ENCODE results near the gene AVEN. TPM values are rescaled to one million over a fixed set of nuclear protein-coding genes. Genes with fewer than 3 reads are reported as not detected.

Gene AVEN
- polyA plus RNA-seq, 1 of the 3 experiments (the other 2 are of a cell fraction), result 7.5 TPM

DNA sequence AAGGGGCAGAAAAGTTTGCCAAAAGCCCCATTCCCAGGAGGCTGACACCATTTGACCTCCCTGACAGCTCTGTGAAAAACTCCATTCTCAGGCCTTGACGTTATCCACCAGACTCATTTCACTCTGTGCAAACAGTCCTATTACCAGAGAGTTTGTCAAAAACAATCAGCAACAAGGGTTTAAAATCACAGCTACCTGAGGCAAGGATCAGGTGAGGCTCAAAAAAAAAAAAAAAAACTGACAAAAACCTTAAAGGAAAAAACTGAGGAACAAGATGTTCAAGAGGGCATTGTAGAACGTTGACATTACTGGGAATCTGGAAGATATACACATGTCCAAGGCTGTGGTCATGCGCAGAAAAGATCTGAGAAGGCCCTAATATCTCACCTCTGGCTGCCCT lies 11.4 kb downstream of the AVEN start:
- TF ChIP-seq RAD21 (IDR thresholded peaks at IDR 0.05; ENCODE audit: low read length) (no peak), ZBTB33 (IDR thresholded peaks at IDR 0.05; ENCODE audit: borderline replicate concordance, low read depth) (no peak), TEAD4 (IDR thresholded peaks at IDR 0.05; ENCODE audit: borderline replicate concordance, insufficient read depth) (no peak), FOXJ3 (CRISPR knock-in tag; IDR thresholded peaks at IDR 0.05) (no peak), SMC3 (IDR thresholded peaks at IDR 0.05; ENCODE audit: low read depth, low read length) (no peak), GATA2 (CRISPR knock-in tag; IDR thresholded peaks at IDR 0.05) (no peak), RXRA (IDR thresholded peaks at IDR 0.05; ENCODE audit: borderline replicate concordance, low read depth) (no peak), MEF2A (IDR thresholded peaks at IDR 0.05; ENCODE audit: borderline replicate concordance, low read depth) (no peak), SIN3A (IDR thresholded peaks at IDR 0.05; ENCODE audit: borderline replicate concordance, low read depth, low read length) (no peak), RCOR1 (IDR thresholded peaks at IDR 0.05; ENCODE audit: low read length) (no peak), ELF1 (IDR thresholded peaks at IDR 0.05) (no peak), FOXM1 (IDR thresholded peaks at IDR 0.05; ENCODE audit: low read depth) (no peak)
- no peaks in the 10 kb centered on the region for H3K36me3 ChIP-seq (replicated peaks in 1 of 2; ENCODE audit: control insufficient read depth in 1 of 2, insufficient read depth in 2 of 2, low read length in 1 of 2)
- no peak overlapping the region for H3K9ac ChIP-seq
- no peak overlapping the region for H3K27ac ChIP-seq (ENCODE audit: low read depth in 2 of 2, low read length in 1 of 2)
- H3K79me2 ChIP-seq (ENCODE audit: insufficient read depth), result peaks cover 18% of the 10 kb centered on the region; the same call in 1 of the 2 replicates
- no peaks in the 10 kb centered on the region for H3K27me3 ChIP-seq (ENCODE audit: insufficient read depth)
- no peak overlapping the region for H3K4me2 ChIP-seq
- no peaks in the 10 kb centered on the region for H3K9me2 ChIP-seq
- no peak overlapping the region for H2AFZ ChIP-seq (ENCODE audit: low read depth)
- no peaks in the 10 kb centered on the region for H3F3A ChIP-seq (replicated peaks; ENCODE audit: insufficient read depth)
- ChIA-PET POLR2A (no interaction called here), CTCF (no interaction called here)
- 63% methylated on average over 3 of the region's 3 CpGs for WGBS (ENCODE audit: low lambda C conversion rate)
- H3K9me3 ChIP-seq, result no peaks in the 10 kb centered on the region
- no peaks in the 10 kb centered on the region for H4K20me1 ChIP-seq (ENCODE audit: insufficient read depth)
- H3K4me3 ChIP-seq (ENCODE audit: low read depth in 2 of 2, low read length in 1 of 2), result no peak overlapping the region
- DNase-seq, result no peak
- H3K4me1 ChIP-seq (ENCODE audit: control insufficient read depth in 1 of 2, insufficient read depth in 2 of 2, low read depth in 1 of 2, low read length in 1 of 2), result no peaks in the 10 kb centered on the region; a peak in 1 of 4 replicates

DNA sequence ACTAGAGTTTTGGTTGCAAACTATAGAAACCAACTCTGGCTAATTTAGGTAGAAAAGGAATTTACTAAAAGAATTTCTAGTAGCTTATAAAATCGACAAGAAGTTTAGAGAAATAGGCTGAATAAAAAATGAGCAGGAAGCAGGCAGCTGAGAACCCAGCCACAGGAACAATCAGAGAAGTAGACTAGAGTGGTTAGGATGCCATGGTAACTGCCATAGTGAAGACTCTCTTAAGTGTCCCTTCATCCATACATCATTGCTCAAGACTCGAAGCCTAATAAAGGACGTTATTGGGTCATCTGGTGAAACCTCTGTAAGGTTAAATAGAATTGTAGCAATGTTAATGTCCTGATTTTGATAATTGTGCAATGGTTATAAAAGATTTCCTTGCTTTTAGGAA lies 13.8 kb downstream of the AVEN start:
- peaks cover 9% of the 10 kb centered on the region; the same call in 1 of the 2 replicates for H3K79me2 ChIP-seq (ENCODE audit: insufficient read depth)
- no peaks in the 10 kb centered on the region for H3K36me3 ChIP-seq (replicated peaks in 1 of 2; ENCODE audit: control insufficient read depth in 1 of 2, insufficient read depth in 2 of 2, low read length in 1 of 2)
- H3F3A ChIP-seq (replicated peaks; ENCODE audit: insufficient read depth), result no peaks in the 10 kb centered on the region
- no peaks in the 10 kb centered on the region for H4K20me1 ChIP-seq (ENCODE audit: insufficient read depth)
- H2AFZ ChIP-seq (ENCODE audit: low read depth), result no peak overlapping the region
- H3K9me2 ChIP-seq, result no peaks in the 10 kb centered on the region
- H3K4me1 ChIP-seq (ENCODE audit: control insufficient read depth in 1 of 2, insufficient read depth in 2 of 2, low read depth in 1 of 2, low read length in 1 of 2), result no peaks in the 10 kb centered on the region; a peak in 1 of 4 replicates
- DNase-seq, result no peak
- no peaks in the 10 kb centered on the region for H3K27me3 ChIP-seq (ENCODE audit: insufficient read depth)
- CTCF ChIA-PET, result no interaction called here
- H3K9ac ChIP-seq, result no peak overlapping the region
- 93% methylated on average over 3 of the region's 3 CpGs for WGBS (ENCODE audit: low lambda C conversion rate)
- H3K4me3 ChIP-seq (ENCODE audit: low read depth in 2 of 2, low read length in 1 of 2), result no peak overlapping the region
- POLR2A ChIA-PET, result no interaction called here
- H3K27ac ChIP-seq (ENCODE audit: low read depth in 2 of 2, low read length in 1 of 2), result no peak overlapping the region
- H3K4me2 ChIP-seq, result no peak overlapping the region
- no peaks in the 10 kb centered on the region for H3K9me3 ChIP-seq
- no peak for TF ChIP-seq NFIC (IDR thresholded peaks at IDR 0.05; ENCODE audit: borderline replicate concordance)
- TF ChIP-seq, protein P1, sequence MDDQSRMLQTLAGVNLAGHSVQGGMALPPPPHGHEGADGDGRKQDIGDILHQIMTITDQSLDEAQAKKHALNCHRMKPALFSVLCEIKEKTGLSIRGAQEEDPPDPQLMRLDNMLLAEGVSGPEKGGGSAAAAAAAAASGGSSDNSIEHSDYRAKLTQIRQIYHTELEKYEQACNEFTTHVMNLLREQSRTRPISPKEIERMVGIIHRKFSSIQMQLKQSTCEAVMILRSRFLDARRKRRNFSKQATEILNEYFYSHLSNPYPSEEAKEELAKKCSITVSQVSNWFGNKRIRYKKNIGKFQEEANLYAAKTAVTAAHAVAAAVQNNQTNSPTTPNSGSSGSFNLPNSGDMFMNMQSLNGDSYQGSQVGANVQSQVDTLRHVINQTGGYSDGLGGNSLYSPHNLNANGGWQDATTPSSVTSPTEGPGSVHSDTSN (IDR thresholded peaks at IDR 0.05), result no peak
- TF ChIP-seq, protein P2, sequence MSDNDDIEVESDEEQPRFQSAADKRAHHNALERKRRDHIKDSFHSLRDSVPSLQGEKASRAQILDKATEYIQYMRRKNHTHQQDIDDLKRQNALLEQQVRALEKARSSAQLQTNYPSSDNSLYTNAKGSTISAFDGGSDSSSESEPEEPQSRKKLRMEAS (IDR thresholded peaks at IDR 0.05; ENCODE audit: low read depth), result no peak
- no peak for TF ChIP-seq CHD2 (IDR thresholded peaks at IDR 0.05; ENCODE audit: low read length, partially characterized antibody)
- TF ChIP-seq, protein P3, sequence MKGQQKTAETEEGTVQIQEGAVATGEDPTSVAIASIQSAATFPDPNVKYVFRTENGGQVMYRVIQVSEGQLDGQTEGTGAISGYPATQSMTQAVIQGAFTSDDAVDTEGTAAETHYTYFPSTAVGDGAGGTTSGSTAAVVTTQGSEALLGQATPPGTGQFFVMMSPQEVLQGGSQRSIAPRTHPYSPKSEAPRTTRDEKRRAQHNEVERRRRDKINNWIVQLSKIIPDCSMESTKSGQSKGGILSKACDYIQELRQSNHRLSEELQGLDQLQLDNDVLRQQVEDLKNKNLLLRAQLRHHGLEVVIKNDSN (IDR thresholded peaks at IDR 0.05; ENCODE audit: borderline replicate concordance, low read depth), result no peak
- TF ChIP-seq, protein P4, sequence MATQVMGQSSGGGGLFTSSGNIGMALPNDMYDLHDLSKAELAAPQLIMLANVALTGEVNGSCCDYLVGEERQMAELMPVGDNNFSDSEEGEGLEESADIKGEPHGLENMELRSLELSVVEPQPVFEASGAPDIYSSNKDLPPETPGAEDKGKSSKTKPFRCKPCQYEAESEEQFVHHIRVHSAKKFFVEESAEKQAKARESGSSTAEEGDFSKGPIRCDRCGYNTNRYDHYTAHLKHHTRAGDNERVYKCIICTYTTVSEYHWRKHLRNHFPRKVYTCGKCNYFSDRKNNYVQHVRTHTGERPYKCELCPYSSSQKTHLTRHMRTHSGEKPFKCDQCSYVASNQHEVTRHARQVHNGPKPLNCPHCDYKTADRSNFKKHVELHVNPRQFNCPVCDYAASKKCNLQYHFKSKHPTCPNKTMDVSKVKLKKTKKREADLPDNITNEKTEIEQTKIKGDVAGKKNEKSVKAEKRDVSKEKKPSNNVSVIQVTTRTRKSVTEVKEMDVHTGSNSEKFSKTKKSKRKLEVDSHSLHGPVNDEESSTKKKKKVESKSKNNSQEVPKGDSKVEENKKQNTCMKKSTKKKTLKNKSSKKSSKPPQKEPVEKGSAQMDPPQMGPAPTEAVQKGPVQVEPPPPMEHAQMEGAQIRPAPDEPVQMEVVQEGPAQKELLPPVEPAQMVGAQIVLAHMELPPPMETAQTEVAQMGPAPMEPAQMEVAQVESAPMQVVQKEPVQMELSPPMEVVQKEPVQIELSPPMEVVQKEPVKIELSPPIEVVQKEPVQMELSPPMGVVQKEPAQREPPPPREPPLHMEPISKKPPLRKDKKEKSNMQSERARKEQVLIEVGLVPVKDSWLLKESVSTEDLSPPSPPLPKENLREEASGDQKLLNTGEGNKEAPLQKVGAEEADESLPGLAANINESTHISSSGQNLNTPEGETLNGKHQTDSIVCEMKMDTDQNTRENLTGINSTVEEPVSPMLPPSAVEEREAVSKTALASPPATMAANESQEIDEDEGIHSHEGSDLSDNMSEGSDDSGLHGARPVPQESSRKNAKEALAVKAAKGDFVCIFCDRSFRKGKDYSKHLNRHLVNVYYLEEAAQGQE (IDR thresholded peaks at IDR 0.05; ENCODE audit: low read depth, low read length), result no peak
- no peak for TF ChIP-seq TCF12 (IDR thresholded peaks at IDR 0.05)
- no peak for TF ChIP-seq IRF3 (IDR thresholded peaks at IDR 0.05; ENCODE audit: low read depth, low read length)
- no peak for TF ChIP-seq TEAD4 (IDR thresholded peaks at IDR 0.05; ENCODE audit: borderline replicate concordance, insufficient read depth)
